Activated naive CD4-positive, alpha-beta T cell treated with anti-CD3 and anti-CD28 coated beads, Interleukin-2, amount 50 U/mL, for 24 hours (primary cell): ENCODE measurements around the gene SLC13A5.
A peak's percentile ranks its signal among the peaks of the same experiment; 100 is the strongest.
"Not testable (repeated sequence)": the region's sequence is repeated elsewhere in the genome, so short reads cannot be mapped to it uniquely, and the experiment has no call there.

ENCODE experiments used
- H3K27ac Mint-ChIP-seq: one replicate; pipeline ENCODE4 v1.8.0; 2021; ENCODE audit warnings: mild to moderate bottlenecking, mixed read lengths
- H3K27me3 Mint-ChIP-seq: one replicate; pipeline ENCODE4 v1.8.0; 2021; ENCODE audit warnings: mixed read lengths
- H3K36me3 Mint-ChIP-seq: one replicate; pipeline ENCODE4 v1.8.0; 2021; ENCODE audit warnings: mixed read lengths
- H3K4me1 Mint-ChIP-seq: one replicate; pipeline ENCODE4 v1.8.0; 2021; ENCODE audit warnings: mixed read lengths
- H3K4me3 Mint-ChIP-seq: one replicate; pipeline ENCODE4 v1.8.0; 2021; ENCODE audit warnings: mild to moderate bottlenecking, mixed read lengths
- H3K9me3 Mint-ChIP-seq: one replicate; pipeline ENCODE4 v1.8.0; 2021; ENCODE audit warnings: mixed read lengths

SLC13A5 gene

GRCh38 chr17:6713130-6713917 lies at the start of gene SLC13A5:
TSS of gene SLC13A5 (minus strand) at chr17:6713369. CDS start at chr17:6713333, 36 bp downstream.
- H3K36me3 Mint-ChIP-seq = peaks cover 5% of the 10 kb centered on the region
- H3K4me3 Mint-ChIP-seq = peak within 1 kb of the TSS; percentile 76
- H3K27me3 Mint-ChIP-seq = peaks cover 45% of the 10 kb centered on the region
- no peaks in the 10 kb centered on the region for H3K9me3 Mint-ChIP-seq
- H3K4me1 Mint-ChIP-seq = peaks cover 14% of the 10 kb centered on the region
- H3K27ac Mint-ChIP-seq = no peak within 1 kb of the TSS

GRCh38 chr17:6761779-6762178 lies 48.6 kb upstream of the SLC13A5 start:
- Mint-ChIP-seq H3K27ac (no peak overlapping the region), H3K36me3 (peaks cover 56% of the 10 kb centered on the region), H3K27me3 (no peaks in the 10 kb centered on the region), H3K9me3 (peaks cover 15% of the 10 kb centered on the region), H3K4me1 (peaks cover 42% of the 10 kb centered on the region), H3K4me3 (no peak overlapping the region)

- peaks cover 20% of the 10 kb centered on the region for H3K36me3 Mint-ChIP-seq
- no peaks in the 10 kb centered on the region for H3K9me3 Mint-ChIP-seq
- H3K4me3 Mint-ChIP-seq = peak overlapping the region; percentile 82
- peaks cover 46% of the 10 kb centered on the region for H3K4me1 Mint-ChIP-seq
- peak overlapping the region; percentile 92 for H3K27ac Mint-ChIP-seq
- no peaks in the 10 kb centered on the region for H3K27me3 Mint-ChIP-seq
These were observed 44.6 kb upstream of the SLC13A5 start for GRCh38 chr17:6757747-6758146.

GRCh38 chr17:6756425-6757031 lies 43.4 kb upstream of the SLC13A5 start:
- Mint-ChIP-seq H3K4me1 (peaks cover 45% of the 10 kb centered on the region), H3K27me3 (no peaks in the 10 kb centered on the region), H3K9me3 (no peaks in the 10 kb centered on the region), H3K4me3 (peak overlapping the region; percentile 93), H3K27ac (peak overlapping the region; percentile 91), H3K36me3 (peaks cover 12% of the 10 kb centered on the region)

- Mint-ChIP-seq H3K9me3 (no peaks in the 10 kb centered on the region), H3K27ac (peak within 1 kb of the TSS; percentile 91), H3K4me3 (peak within 1 kb of the TSS; percentile 93), H3K27me3 (no peaks in the 10 kb centered on the region), H3K4me1 (peaks cover 45% of the 10 kb centered on the region), H3K36me3 (peaks cover 9% of the 10 kb centered on the region)
These were observed 42.6 kb upstream of the SLC13A5 start, which contains the start of gene XAF1 for GRCh38 chr17:6755731-6756184. TSS of gene XAF1 (plus strand) at chr17:6756046. CDS start at chr17:6756079, 33 bp downstream.

GRCh38 chr17:6755281-6755680 lies 42.1 kb upstream of the SLC13A5 start:
- H3K9me3 Mint-ChIP-seq = no peaks in the 10 kb centered on the region

GRCh38 chr17:6753546-6753945 lies 40.4 kb upstream of the SLC13A5 start:
- Mint-ChIP-seq H3K36me3 (peaks cover 6% of the 10 kb centered on the region), H3K27ac (no peak overlapping the region), H3K27me3 (no peaks in the 10 kb centered on the region), H3K9me3 (no peaks in the 10 kb centered on the region), H3K4me3 (no peak overlapping the region), H3K4me1 (peaks cover 43% of the 10 kb centered on the region)

More at GRCh38 chr17:6755281-6755680, 42.1 kb upstream of the SLC13A5 start:
- Mint-ChIP-seq H3K4me3 (peak overlapping the region; percentile 93), H3K27ac (peak overlapping the region; percentile 91), H3K27me3 (no peaks in the 10 kb centered on the region), H3K36me3 (peaks cover 7% of the 10 kb centered on the region), H3K4me1 (peaks cover 45% of the 10 kb centered on the region)

GRCh38 chr17:6753006-6753445 lies 39.9 kb upstream of the SLC13A5 start:
- H3K36me3 Mint-ChIP-seq = peaks cover under 1% of the 10 kb centered on the region
- peaks cover 37% of the 10 kb centered on the region for H3K4me1 Mint-ChIP-seq
- no peaks in the 10 kb centered on the region for H3K9me3 Mint-ChIP-seq
- no peaks in the 10 kb centered on the region for H3K27me3 Mint-ChIP-seq
- no peak overlapping the region for H3K27ac Mint-ChIP-seq
- no peak overlapping the region for H3K4me3 Mint-ChIP-seq

- H3K27ac Mint-ChIP-seq = peak overlapping the region; percentile 38
These were observed 39.1 kb upstream of the SLC13A5 start for GRCh38 chr17:6752068-6752909.

GRCh38 chr17:6749519-6749918 lies 36.4 kb upstream of the SLC13A5 start:
- Mint-ChIP-seq H3K27me3 (peaks cover 2% of the 10 kb centered on the region), H3K36me3 (no peaks in the 10 kb centered on the region), H3K4me3 (no peak overlapping the region), H3K4me1 (peaks cover 13% of the 10 kb centered on the region), H3K27ac (no peak overlapping the region), H3K9me3 (no peaks in the 10 kb centered on the region)

More at GRCh38 chr17:6752068-6752909, 39.1 kb upstream of the SLC13A5 start:
- Mint-ChIP-seq H3K4me3 (no peak overlapping the region), H3K9me3 (no peaks in the 10 kb centered on the region), H3K27me3 (no peaks in the 10 kb centered on the region), H3K4me1 (peaks cover 30% of the 10 kb centered on the region), H3K36me3 (no peaks in the 10 kb centered on the region)

- no peak overlapping the region for H3K4me3 Mint-ChIP-seq
- no peak overlapping the region for H3K27ac Mint-ChIP-seq
- H3K36me3 Mint-ChIP-seq = no peaks in the 10 kb centered on the region
- no peaks in the 10 kb centered on the region for H3K9me3 Mint-ChIP-seq
- H3K4me1 Mint-ChIP-seq = peaks cover 11% of the 10 kb centered on the region
- H3K27me3 Mint-ChIP-seq = peaks cover 3% of the 10 kb centered on the region
These were observed 35.4 kb upstream of the SLC13A5 start for GRCh38 chr17:6748617-6749016.

- H3K4me1 Mint-ChIP-seq = not testable (repeated sequence)
These were observed 33.5 kb upstream of the SLC13A5 start for GRCh38 chr17:6746665-6747064.

GRCh38 chr17:6729531-6729930 lies 16.4 kb upstream of the SLC13A5 start:
- H3K4me1 Mint-ChIP-seq = no peaks in the 10 kb centered on the region
- H3K27ac Mint-ChIP-seq = no peak overlapping the region
- no peaks in the 10 kb centered on the region for H3K36me3 Mint-ChIP-seq
- H3K9me3 Mint-ChIP-seq = no peaks in the 10 kb centered on the region
- H3K4me3 Mint-ChIP-seq = no peak overlapping the region
- peaks cover 11% of the 10 kb centered on the region for H3K27me3 Mint-ChIP-seq

More at GRCh38 chr17:6746665-6747064, 33.5 kb upstream of the SLC13A5 start:
- H3K27me3 Mint-ChIP-seq, H3K9me3 Mint-ChIP-seq, H3K36me3 Mint-ChIP-seq, H3K4me3 Mint-ChIP-seq, H3K27ac Mint-ChIP-seq: not testable (repeated sequence)

- Mint-ChIP-seq H3K9me3 (no peaks in the 10 kb centered on the region), H3K27ac (no peak overlapping the region)
These were observed 10.8 kb upstream of the SLC13A5 start for GRCh38 chr17:6724009-6724408.

GRCh38 chr17:6721744-6722143 lies 8.6 kb upstream of the SLC13A5 start:
- Mint-ChIP-seq H3K36me3 (peaks cover 4% of the 10 kb centered on the region), H3K4me3 (no peak overlapping the region), H3K9me3 (no peaks in the 10 kb centered on the region), H3K27ac (no peak overlapping the region), H3K4me1 (no peaks in the 10 kb centered on the region), H3K27me3 (peaks cover 30% of the 10 kb centered on the region)

More at GRCh38 chr17:6724009-6724408, 10.8 kb upstream of the SLC13A5 start:
- H3K27me3 Mint-ChIP-seq = peaks cover 21% of the 10 kb centered on the region
- H3K4me3 Mint-ChIP-seq = no peak overlapping the region
- no peaks in the 10 kb centered on the region for H3K36me3 Mint-ChIP-seq
- H3K4me1 Mint-ChIP-seq = no peaks in the 10 kb centered on the region
